ENCODE data around the gene IL6R.
"Not testable (repeated sequence)": the region's sequence is repeated elsewhere in the genome, so short reads cannot be mapped to it uniquely, and the experiment has no call there.

IL6R gene

DNA sequence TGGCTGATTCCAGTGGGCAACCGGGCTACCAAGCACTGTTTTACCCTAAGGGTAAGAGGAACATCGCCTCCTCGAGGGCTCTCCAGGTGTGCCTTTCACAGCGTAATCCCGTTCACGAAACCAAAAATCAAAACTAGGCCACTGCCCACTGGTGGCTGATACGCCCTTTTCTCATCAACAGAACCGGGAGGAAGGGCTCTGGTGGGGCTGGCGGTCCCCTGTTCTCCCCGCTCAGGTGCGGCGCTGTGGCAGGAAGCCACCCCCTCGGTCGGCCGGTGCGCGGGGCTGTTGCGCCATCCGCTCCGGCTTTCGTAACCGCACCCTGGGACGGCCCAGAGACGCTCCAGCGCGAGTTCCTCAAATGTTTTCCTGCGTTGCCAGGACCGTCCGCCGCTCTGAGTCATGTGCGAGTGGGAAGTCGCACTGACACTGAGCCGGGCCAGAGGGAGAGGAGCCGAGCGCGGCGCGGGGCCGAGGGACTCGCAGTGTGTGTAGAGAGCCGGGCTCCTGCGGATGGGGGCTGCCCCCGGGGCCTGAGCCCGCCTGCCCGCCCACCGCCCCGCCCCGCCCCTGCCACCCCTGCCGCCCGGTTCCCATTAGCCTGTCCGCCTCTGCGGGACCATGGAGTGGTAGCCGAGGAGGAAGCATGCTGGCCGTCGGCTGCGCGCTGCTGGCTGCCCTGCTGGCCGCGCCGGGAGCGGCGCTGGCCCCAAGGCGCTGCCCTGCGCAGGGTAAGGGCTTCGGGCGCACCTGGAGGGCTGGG is at the start of gene IL6R:
Gene IL6R, plus strand, starts transcription at position 360 of the 763 bp plus-strand sequence. Its CDS starts 287 bp downstream, at position 647.
- peak within 1 kb of the TSS; percentile 98 for H3K27ac ChIP-seq (ENCODE audit: low read length)
- H3K36me3 ChIP-seq (ENCODE audit: control insufficient read depth in 1 of 2, insufficient read depth in 2 of 2, low read length in 2 of 2), result peaks cover 0 to 5% of the 10 kb centered on the region in 2 donors
- H3K27me3 ChIP-seq (ENCODE audit: low read depth, low read length), result no peaks in the 10 kb centered on the region
- no peaks in the 10 kb centered on the region for H3K9me3 ChIP-seq (ENCODE audit: control insufficient read depth in 1 of 2, low read length in 2 of 2)
- H3K4me1 ChIP-seq (ENCODE audit: control insufficient read depth in 1 of 2, insufficient read depth in 2 of 2, low read length in 2 of 2), result peaks cover 28 to 34% of the 10 kb centered on the region in 2 donors
- H3K4me3 ChIP-seq (ENCODE audit: low read depth in 1 of 2, low read length in 2 of 2), result peak within 1 kb of the TSS; percentile 79 to 83

GRCh38 chr1:154358519-154358918 is 46.6 kb upstream of the IL6R start:
- H3K4me1 ChIP-seq (ENCODE audit: control insufficient read depth in 1 of 2, insufficient read depth in 2 of 2, low read length in 2 of 2), result peaks cover 5 to 8% of the 10 kb centered on the region in 2 donors
- H3K27ac ChIP-seq (ENCODE audit: low read length), result no peak overlapping the region
- no peak overlapping the region for H3K4me3 ChIP-seq (ENCODE audit: low read depth in 1 of 2, low read length in 2 of 2)
- peaks cover 0 to 5% of the 10 kb centered on the region in 2 donors for H3K9me3 ChIP-seq (ENCODE audit: control insufficient read depth in 1 of 2, low read length in 2 of 2)
- H3K36me3 ChIP-seq (ENCODE audit: control insufficient read depth in 1 of 2, insufficient read depth in 2 of 2, low read length in 2 of 2), result no peaks in the 10 kb centered on the region
- no peaks in the 10 kb centered on the region for H3K27me3 ChIP-seq (ENCODE audit: low read depth, low read length)

DNA sequence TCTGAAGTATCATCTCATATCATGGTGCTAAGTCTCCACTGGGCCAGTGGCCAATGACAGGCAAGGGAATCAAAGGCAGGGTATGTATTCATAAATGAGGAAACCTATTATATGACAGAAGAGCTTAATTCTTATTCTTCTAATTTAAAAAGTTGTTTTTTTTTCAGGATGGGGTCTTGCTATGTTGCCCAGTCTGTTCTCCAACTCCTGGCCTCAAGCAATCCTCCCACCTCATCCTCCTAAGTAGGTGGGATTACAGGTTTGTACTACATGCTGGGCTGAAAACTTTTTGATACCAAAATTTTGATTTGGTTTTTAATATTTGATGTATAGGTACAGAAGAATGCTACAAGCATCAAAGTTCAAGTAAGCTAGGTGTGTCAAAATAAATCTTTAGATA is 44.9 kb upstream of the IL6R start:
- H3K36me3 ChIP-seq (ENCODE audit: control insufficient read depth in 1 of 2, insufficient read depth in 2 of 2, low read length in 2 of 2), result no peaks in the 10 kb centered on the region
- H3K27me3 ChIP-seq (ENCODE audit: low read depth, low read length), result no peaks in the 10 kb centered on the region
- H3K27ac ChIP-seq (ENCODE audit: low read length), result no peak overlapping the region
- peaks cover 0 to 6% of the 10 kb centered on the region in 2 donors for H3K4me1 ChIP-seq (ENCODE audit: control insufficient read depth in 1 of 2, insufficient read depth in 2 of 2, low read length in 2 of 2)
- H3K4me3 ChIP-seq (ENCODE audit: low read depth in 1 of 2, low read length in 2 of 2), result no peak overlapping the region
- peaks cover 0 to 5% of the 10 kb centered on the region in 2 donors for H3K9me3 ChIP-seq (ENCODE audit: control insufficient read depth in 1 of 2, low read length in 2 of 2)

DNA sequence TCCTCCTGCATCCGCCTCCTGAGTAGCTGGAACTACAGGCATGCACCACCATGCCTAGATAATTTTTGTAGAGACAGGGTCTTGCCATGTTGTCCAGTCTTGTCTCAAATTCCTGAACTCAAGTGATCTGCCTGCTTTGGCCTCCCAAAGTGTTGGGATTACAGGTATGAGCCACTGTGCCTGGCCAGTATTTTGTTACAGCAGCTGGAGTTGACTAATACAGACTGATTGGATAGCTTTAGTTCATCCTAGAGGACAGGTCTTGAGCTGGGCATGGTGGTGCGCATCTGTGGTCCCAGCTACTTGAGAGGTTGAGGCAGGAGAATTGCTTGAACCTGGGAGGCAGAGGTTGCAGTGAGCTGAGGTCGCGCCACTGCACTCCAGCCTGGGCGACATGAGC is 44.3 kb upstream of the IL6R start:
- not testable (repeated sequence) for H3K36me3 ChIP-seq (ENCODE audit: control insufficient read depth in 1 of 2, insufficient read depth in 2 of 2, low read length in 2 of 2); H3K27ac ChIP-seq (ENCODE audit: low read length); H3K4me1 ChIP-seq (ENCODE audit: control insufficient read depth in 1 of 2, insufficient read depth in 2 of 2, low read length in 2 of 2); H3K27me3 ChIP-seq (ENCODE audit: low read depth, low read length); H3K9me3 ChIP-seq (ENCODE audit: control insufficient read depth in 1 of 2, low read length in 2 of 2); H3K4me3 ChIP-seq (ENCODE audit: low read depth in 1 of 2, low read length in 2 of 2)

GRCh38 chr1:154361357-154361756 is 43.8 kb upstream of the IL6R start:
- H3K9me3 ChIP-seq (ENCODE audit: control insufficient read depth in 1 of 2, low read length in 2 of 2), result peaks cover 0 to 5% of the 10 kb centered on the region in 2 donors
- no peaks in the 10 kb centered on the region for H3K36me3 ChIP-seq (ENCODE audit: control insufficient read depth in 1 of 2, insufficient read depth in 2 of 2, low read length in 2 of 2)
- no peaks in the 10 kb centered on the region for H3K4me1 ChIP-seq (ENCODE audit: control insufficient read depth in 1 of 2, insufficient read depth in 2 of 2, low read length in 2 of 2)

DNA sequence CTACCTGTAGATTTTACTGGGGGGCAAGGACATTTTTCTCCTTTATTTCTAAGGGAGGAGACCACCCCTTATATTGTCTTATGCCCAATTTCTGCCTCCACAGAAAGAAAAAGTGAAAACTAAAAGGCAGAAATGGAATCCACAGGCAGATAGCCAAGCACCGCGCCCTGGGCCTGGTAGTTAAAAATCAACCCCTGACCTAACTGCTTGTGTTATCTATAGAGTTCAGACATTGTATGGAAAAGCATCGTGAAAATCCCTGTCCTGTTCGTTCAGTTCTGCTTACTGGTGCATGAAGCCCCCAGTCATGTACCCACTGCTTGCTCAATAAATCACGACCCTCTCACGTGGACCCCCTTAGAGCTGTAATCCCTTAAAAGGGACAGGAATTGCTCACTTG is 33.7 kb upstream of the IL6R start:
- H3K27me3 ChIP-seq (ENCODE audit: low read depth, low read length), result no peaks in the 10 kb centered on the region
- H3K4me1 ChIP-seq (ENCODE audit: control insufficient read depth in 1 of 2, insufficient read depth in 2 of 2, low read length in 2 of 2), result no peaks in the 10 kb centered on the region
- no peak overlapping the region for H3K27ac ChIP-seq (ENCODE audit: low read length)
- H3K4me3 ChIP-seq (ENCODE audit: low read depth in 1 of 2, low read length in 2 of 2), result no peak overlapping the region
- no peaks in the 10 kb centered on the region for H3K9me3 ChIP-seq (ENCODE audit: control insufficient read depth in 1 of 2, low read length in 2 of 2)
- no peaks in the 10 kb centered on the region for H3K36me3 ChIP-seq (ENCODE audit: control insufficient read depth in 1 of 2, insufficient read depth in 2 of 2, low read length in 2 of 2)

More at GRCh38 chr1:154361357-154361756, 43.8 kb upstream of the IL6R start:
- H3K4me3 ChIP-seq (ENCODE audit: low read depth in 1 of 2, low read length in 2 of 2), result no peak overlapping the region
- H3K27me3 ChIP-seq (ENCODE audit: low read depth, low read length), result no peaks in the 10 kb centered on the region
- no peak overlapping the region for H3K27ac ChIP-seq (ENCODE audit: low read length)

DNA sequence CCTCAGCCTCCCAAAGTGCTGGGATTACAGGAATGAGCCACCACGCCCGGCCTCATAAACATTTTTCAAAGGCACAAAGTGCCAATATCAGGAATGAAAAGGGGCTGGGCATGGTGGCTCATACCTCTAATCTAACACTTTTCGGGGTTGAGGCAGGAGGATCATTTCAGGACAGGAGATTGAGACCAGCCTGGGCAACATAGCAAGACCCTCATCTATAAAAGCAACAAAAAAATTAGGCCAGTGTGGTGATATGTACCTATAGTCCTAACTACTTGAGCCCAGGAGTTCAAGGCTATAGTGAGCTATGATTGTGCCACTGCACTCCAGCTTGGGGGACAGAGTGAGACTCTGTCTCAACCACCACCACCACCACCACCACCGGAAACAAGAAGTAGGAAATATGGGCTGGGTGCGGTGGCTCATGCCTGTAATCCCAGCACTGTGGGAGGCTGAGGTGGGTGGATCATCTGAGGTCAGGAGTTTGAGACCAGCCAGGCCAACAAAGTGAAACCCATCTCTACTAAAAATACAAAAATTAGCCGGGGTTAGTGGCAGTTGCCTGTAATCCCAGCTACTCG is 31.3 kb upstream of the IL6R start:
- not testable (repeated sequence) for H3K27ac ChIP-seq (ENCODE audit: low read length)

GRCh38 chr1:154379301-154379700 is 25.8 kb upstream of the IL6R start:
- H3K4me3 ChIP-seq (ENCODE audit: low read depth in 1 of 2, low read length in 2 of 2), result no peak overlapping the region
- H3K4me1 ChIP-seq (ENCODE audit: control insufficient read depth in 1 of 2, insufficient read depth in 2 of 2, low read length in 2 of 2), result no peaks in the 10 kb centered on the region
- no peaks in the 10 kb centered on the region for H3K9me3 ChIP-seq (ENCODE audit: control insufficient read depth in 1 of 2, low read length in 2 of 2)
- no peak overlapping the region for H3K27ac ChIP-seq (ENCODE audit: low read length)
- no peaks in the 10 kb centered on the region for H3K27me3 ChIP-seq (ENCODE audit: low read depth, low read length)
- no peaks in the 10 kb centered on the region for H3K36me3 ChIP-seq (ENCODE audit: control insufficient read depth in 1 of 2, insufficient read depth in 2 of 2, low read length in 2 of 2)

More for the DNA sequence above, 31.3 kb upstream of the IL6R start:
- H3K4me1 ChIP-seq (ENCODE audit: control insufficient read depth in 1 of 2, insufficient read depth in 2 of 2, low read length in 2 of 2); H3K9me3 ChIP-seq (ENCODE audit: control insufficient read depth in 1 of 2, low read length in 2 of 2); H3K36me3 ChIP-seq (ENCODE audit: control insufficient read depth in 1 of 2, insufficient read depth in 2 of 2, low read length in 2 of 2); H3K27me3 ChIP-seq (ENCODE audit: low read depth, low read length); H3K4me3 ChIP-seq (ENCODE audit: low read depth in 1 of 2, low read length in 2 of 2): not testable (repeated sequence)

GRCh38 chr1:154384650-154385489 is 20.3 kb upstream of the IL6R start:
- H3K36me3 ChIP-seq (ENCODE audit: control insufficient read depth in 1 of 2, insufficient read depth in 2 of 2, low read length in 2 of 2), result no peaks in the 10 kb centered on the region
- H3K27ac ChIP-seq (ENCODE audit: low read length), result no peak overlapping the region
- no peaks in the 10 kb centered on the region for H3K27me3 ChIP-seq (ENCODE audit: low read depth, low read length)
- no peaks in the 10 kb centered on the region for H3K4me1 ChIP-seq (ENCODE audit: control insufficient read depth in 1 of 2, insufficient read depth in 2 of 2, low read length in 2 of 2)
- no peaks in the 10 kb centered on the region for H3K9me3 ChIP-seq (ENCODE audit: control insufficient read depth in 1 of 2, low read length in 2 of 2)
- no peak overlapping the region for H3K4me3 ChIP-seq (ENCODE audit: low read depth in 1 of 2, low read length in 2 of 2)

DNA sequence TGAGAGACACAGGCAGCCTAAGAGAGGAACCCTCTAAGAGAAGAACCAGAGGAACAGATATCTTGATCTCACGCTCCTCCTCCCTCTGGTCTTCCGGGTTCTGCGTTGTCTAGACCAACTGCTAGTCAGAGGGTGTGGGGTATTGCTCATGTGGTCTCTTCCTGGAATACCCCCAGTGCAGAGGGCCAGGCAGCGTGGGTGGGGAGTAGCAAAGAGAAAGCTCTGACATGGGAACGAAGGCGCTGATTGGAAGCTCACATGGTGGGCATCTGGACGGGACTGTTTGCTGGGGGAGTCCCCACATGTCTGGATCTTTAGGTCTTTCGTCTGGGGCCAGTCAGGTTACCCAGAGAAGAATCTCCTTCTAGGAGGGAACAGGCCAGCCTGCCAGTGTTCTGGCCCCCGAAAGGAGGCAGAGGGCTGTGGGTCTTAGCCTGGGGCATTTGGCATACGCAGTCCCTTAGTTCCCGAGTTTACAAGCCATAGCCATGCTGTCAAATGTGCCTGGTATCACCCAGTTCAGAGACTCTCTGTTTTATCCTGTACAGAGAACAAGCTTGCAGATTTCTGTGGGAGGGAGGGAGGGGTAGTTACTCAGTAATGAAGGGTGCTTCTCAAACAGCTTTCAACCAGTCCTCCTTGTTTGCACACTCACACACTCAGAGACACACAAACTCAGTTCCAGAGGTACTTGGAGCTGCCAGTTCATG is 18.3 kb upstream of the IL6R start:
- no peaks in the 10 kb centered on the region for H3K27me3 ChIP-seq (ENCODE audit: low read depth, low read length)
- H3K27ac ChIP-seq (ENCODE audit: low read length), result no peak overlapping the region
- no peaks in the 10 kb centered on the region for H3K36me3 ChIP-seq (ENCODE audit: control insufficient read depth in 1 of 2, insufficient read depth in 2 of 2, low read length in 2 of 2)
- no peaks in the 10 kb centered on the region for H3K9me3 ChIP-seq (ENCODE audit: control insufficient read depth in 1 of 2, low read length in 2 of 2)
- H3K4me3 ChIP-seq (ENCODE audit: low read depth in 1 of 2, low read length in 2 of 2), result no peak overlapping the region
- H3K4me1 ChIP-seq (ENCODE audit: control insufficient read depth in 1 of 2, insufficient read depth in 2 of 2, low read length in 2 of 2), result no peaks in the 10 kb centered on the region

All from muscle layer of duodenum (tissue), 2 donors.